ENCODE data around the gene THSD1. TPM values are rescaled to one million over a fixed set of nuclear protein-coding genes. Genes with fewer than 3 reads are reported as not detected.
A peak's percentile ranks its signal among the peaks of the same experiment; 100 is the strongest.
"Not testable (repeated sequence)": the region's sequence is repeated elsewhere in the genome, so short reads cannot be mapped to it uniquely, and the experiment has no call there.

Gene THSD1
- total RNA-seq, 1 donor from 2014 or later = 346 TPM

DNA sequence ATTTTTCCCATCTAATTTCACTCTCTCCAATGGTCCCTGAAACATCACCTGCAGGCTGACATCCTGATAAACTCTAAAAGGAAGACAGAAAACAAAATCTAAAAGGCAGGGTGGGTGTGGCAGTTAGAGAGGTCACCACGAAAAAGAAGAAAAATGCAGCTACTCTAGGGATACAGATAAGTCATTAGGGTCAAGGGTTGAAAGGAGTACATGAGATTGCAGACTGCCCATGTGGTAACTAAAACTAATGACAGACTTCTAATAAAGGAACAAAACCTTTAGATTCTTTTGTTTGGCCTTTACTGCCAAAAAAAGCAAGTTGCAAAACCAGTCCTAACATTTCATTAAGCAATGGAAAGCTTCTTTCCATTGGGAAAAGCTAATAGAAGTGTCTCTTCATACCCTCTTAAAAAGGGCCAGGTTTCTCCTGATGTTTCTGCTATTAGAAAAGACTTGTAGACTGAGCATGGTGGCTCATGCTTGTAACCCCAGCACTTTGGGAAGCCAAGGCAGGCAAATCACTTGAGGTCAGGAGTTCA lies 31.0 kb downstream of the THSD1 start:
- Mint-ChIP-seq H3K4me1 (ENCODE audit: unreplicated experiment) (peaks cover 33% of the 10 kb centered on the region), H3K27me3 (ENCODE audit: unreplicated experiment) (peaks cover 8% of the 10 kb centered on the region), H3K9me3 (ENCODE audit: unreplicated experiment) (no peaks in the 10 kb centered on the region), H3K4me3 (ENCODE audit: unreplicated experiment) (peak overlapping the region; percentile 12), H3K27ac (ENCODE audit: unreplicated experiment) (no peak overlapping the region), H3K36me3 (ENCODE audit: low read depth, unreplicated experiment) (peaks cover 32% of the 10 kb centered on the region)
- DNase-seq (ENCODE audit: low spot score) = no peak
- TF ChIP-seq, protein P1, sequence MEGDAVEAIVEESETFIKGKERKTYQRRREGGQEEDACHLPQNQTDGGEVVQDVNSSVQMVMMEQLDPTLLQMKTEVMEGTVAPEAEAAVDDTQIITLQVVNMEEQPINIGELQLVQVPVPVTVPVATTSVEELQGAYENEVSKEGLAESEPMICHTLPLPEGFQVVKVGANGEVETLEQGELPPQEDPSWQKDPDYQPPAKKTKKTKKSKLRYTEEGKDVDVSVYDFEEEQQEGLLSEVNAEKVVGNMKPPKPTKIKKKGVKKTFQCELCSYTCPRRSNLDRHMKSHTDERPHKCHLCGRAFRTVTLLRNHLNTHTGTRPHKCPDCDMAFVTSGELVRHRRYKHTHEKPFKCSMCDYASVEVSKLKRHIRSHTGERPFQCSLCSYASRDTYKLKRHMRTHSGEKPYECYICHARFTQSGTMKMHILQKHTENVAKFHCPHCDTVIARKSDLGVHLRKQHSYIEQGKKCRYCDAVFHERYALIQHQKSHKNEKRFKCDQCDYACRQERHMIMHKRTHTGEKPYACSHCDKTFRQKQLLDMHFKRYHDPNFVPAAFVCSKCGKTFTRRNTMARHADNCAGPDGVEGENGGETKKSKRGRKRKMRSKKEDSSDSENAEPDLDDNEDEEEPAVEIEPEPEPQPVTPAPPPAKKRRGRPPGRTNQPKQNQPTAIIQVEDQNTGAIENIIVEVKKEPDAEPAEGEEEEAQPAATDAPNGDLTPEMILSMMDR (IDR thresholded peaks at IDR 0.05; ENCODE audit: unreplicated experiment) = no peak

DNA sequence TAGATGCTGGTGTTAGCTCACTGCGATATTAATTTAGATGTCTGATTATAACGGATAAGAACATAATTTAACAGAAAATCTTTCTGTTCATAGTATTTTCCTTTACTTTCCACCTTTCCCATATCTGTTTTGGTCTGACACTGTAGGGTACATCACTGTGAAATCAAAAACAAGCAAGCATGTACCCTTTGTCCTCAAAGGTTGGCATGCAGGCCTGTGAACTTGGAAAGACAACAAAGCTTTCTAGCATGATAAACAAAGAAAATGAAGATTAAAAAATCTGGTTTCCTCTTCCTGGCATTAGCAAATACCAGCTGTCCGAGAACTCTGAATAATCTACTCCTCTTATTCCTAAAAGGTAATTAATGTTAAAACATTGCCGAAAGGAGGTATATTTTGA lies 31.6 kb downstream of the THSD1 start:
- DNase-seq (ENCODE audit: low spot score) = no peak
- Mint-ChIP-seq H3K27ac (ENCODE audit: unreplicated experiment) (no peak overlapping the region), H3K9me3 (ENCODE audit: unreplicated experiment) (no peaks in the 10 kb centered on the region), H3K36me3 (ENCODE audit: low read depth, unreplicated experiment) (peaks cover 32% of the 10 kb centered on the region), H3K27me3 (ENCODE audit: unreplicated experiment) (peaks cover 8% of the 10 kb centered on the region), H3K4me3 (ENCODE audit: unreplicated experiment) (no peak overlapping the region), H3K4me1 (ENCODE audit: unreplicated experiment) (peaks cover 33% of the 10 kb centered on the region)
- TF ChIP-seq, protein P1 (IDR thresholded peaks at IDR 0.05; ENCODE audit: unreplicated experiment) = no peak

DNA sequence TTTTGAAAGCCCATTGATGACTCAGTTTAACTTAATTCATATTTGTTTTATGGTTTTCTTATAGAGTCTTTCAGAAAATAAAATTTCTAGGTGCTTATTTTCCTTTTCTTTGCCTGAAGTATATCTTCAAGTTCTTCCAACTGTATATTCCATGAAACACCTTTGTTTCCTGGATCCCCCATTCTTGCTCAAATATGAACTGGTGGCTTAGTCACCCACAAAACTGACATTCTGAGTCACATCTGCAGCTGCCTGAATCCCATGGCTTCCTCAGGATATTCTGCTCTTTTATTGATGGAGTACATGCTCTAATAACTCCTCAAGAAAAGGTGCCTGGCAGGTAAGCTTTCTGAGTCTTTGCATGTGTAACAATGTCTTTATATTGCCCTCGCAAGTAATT lies 32.7 kb downstream of the THSD1 start:
- not testable (repeated sequence) for H3K4me3 Mint-ChIP-seq (ENCODE audit: unreplicated experiment); DNase-seq (ENCODE audit: low spot score); H3K27ac Mint-ChIP-seq (ENCODE audit: unreplicated experiment)

DNA sequence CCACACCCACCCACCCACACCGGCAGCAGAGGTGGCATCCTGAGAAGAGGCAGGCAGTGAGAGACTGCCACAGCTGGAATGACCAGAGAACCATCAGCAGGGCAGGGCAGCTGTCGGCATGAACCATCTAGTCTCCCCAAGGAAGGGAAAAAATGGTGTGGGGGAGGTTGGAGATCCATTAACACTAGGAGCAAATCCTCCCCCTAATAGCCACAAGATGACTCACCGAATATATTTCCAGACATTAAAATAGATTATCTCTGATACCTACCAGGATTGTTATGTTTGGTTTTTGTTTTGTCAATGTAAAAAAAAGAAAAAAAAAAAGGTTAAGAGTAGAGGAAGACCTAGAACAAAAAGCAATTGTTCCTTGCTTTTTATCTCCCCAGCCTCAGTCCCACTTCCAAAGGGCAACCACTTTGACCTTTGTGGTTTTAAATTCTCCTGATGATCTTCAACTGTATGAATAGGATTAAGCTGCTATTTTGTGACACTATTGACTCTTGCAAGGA lies 34.2 kb downstream of the THSD1 start:
- Mint-ChIP-seq H3K4me1 (ENCODE audit: unreplicated experiment) (peaks cover 26% of the 10 kb centered on the region), H3K9me3 (ENCODE audit: unreplicated experiment) (no peaks in the 10 kb centered on the region), H3K27ac (ENCODE audit: unreplicated experiment) (no peak overlapping the region), H3K36me3 (ENCODE audit: low read depth, unreplicated experiment) (peaks cover 12% of the 10 kb centered on the region), H3K27me3 (ENCODE audit: unreplicated experiment) (peaks cover 4% of the 10 kb centered on the region), H3K4me3 (ENCODE audit: unreplicated experiment) (no peak overlapping the region)
- TF ChIP-seq, protein P1 (IDR thresholded peaks at IDR 0.05; ENCODE audit: unreplicated experiment) = no peak
- no peak for DNase-seq (ENCODE audit: low spot score)

More for the DNA sequence above, 32.7 kb downstream of the THSD1 start:
- peaks cover 22% of the 10 kb centered on the region for H3K36me3 Mint-ChIP-seq (ENCODE audit: low read depth, unreplicated experiment)
- not testable (repeated sequence) for H3K27me3 Mint-ChIP-seq (ENCODE audit: unreplicated experiment); H3K9me3 Mint-ChIP-seq (ENCODE audit: unreplicated experiment)
- H3K4me1 Mint-ChIP-seq (ENCODE audit: unreplicated experiment) = peaks cover 27% of the 10 kb centered on the region

DNA sequence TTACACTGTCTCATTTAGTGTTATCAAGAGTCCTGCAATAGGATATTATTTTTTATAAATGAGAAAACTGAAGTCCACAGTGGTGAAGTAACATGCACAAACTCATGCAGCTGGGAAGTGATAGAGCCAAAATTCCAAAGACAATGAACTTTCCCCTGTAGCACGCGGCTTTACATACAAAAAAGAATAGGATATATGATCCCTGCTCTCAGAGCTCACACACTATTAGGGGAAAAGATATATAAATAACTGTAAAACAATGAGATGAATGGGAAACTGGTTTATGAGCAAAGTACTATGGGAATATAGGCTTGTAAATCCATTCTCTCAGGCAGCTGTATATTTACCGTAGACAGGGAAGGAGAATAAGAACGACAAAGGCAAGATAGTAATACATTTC lies 39.7 kb downstream of the THSD1 start:
- peaks cover 4% of the 10 kb centered on the region for H3K36me3 Mint-ChIP-seq (ENCODE audit: low read depth, unreplicated experiment)
- no peak for DNase-seq (ENCODE audit: low spot score)

DNA sequence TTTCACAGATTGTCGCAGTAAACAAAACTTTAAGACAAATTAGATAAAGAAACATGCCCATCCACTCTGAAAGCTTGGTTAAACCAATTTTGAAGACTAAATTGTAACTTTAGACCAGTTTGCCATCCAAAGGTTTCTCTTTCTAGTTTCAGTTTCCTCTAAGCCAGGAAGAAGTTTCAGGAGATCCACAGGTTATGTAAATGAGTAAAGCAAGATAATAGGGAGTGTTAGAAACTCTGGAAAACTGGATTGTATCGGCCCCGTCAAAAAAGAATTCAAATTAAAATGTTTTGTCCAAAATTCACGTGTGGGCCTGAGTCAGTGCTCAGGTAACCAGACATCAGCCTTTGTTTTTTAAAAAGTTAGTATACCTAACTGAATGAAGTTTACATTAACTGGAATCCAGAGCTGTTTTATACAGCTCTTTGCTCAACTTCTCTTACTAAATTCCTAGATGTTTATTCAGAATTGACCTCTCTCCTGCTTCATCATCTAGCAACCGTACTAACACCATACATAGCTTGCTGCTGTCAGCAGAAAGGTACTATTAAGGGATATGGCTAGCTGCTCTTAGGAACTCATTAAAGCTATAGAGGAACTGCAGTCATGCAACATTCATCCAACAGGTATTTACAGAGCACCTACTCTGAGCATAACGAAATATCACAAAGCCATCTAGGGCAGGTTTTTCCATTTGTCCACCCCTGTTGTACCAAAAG lies 43.6 kb downstream of the THSD1 start:
- H3K27ac Mint-ChIP-seq (ENCODE audit: unreplicated experiment); H3K27me3 Mint-ChIP-seq (ENCODE audit: unreplicated experiment); H3K4me1 Mint-ChIP-seq (ENCODE audit: unreplicated experiment); H3K9me3 Mint-ChIP-seq (ENCODE audit: unreplicated experiment); H3K36me3 Mint-ChIP-seq (ENCODE audit: low read depth, unreplicated experiment); H3K4me3 Mint-ChIP-seq (ENCODE audit: unreplicated experiment); DNase-seq (ENCODE audit: low spot score): not testable (repeated sequence)

More for the DNA sequence above, 39.7 kb downstream of the THSD1 start:
- no peak overlapping the region for H3K27ac Mint-ChIP-seq (ENCODE audit: unreplicated experiment)
- H3K4me3 Mint-ChIP-seq (ENCODE audit: unreplicated experiment) = no peak overlapping the region
- peaks cover 3% of the 10 kb centered on the region for H3K4me1 Mint-ChIP-seq (ENCODE audit: unreplicated experiment)
- H3K27me3 Mint-ChIP-seq (ENCODE audit: unreplicated experiment) = peaks cover 6% of the 10 kb centered on the region
- H3K9me3 Mint-ChIP-seq (ENCODE audit: unreplicated experiment) = no peaks in the 10 kb centered on the region
- TF ChIP-seq, protein P1 (IDR thresholded peaks at IDR 0.05; ENCODE audit: unreplicated experiment) = no peak
